ENCODE data around the gene OR13C8. TPM values are rescaled to one million over a fixed set of nuclear protein-coding genes. Genes with fewer than 3 reads are reported as not detected.
A peak's percentile ranks its signal among the peaks of the same experiment; 100 is the strongest.
"Not testable (repeated sequence)": the region's sequence is repeated elsewhere in the genome, so short reads cannot be mapped to it uniquely, and the experiment has no call there.

OR13C8 gene, protein sequence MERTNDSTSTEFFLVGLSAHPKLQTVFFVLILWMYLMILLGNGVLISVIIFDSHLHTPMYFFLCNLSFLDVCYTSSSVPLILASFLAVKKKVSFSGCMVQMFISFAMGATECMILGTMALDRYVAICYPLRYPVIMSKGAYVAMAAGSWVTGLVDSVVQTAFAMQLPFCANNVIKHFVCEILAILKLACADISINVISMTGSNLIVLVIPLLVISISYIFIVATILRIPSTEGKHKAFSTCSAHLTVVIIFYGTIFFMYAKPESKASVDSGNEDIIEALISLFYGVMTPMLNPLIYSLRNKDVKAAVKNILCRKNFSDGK
- not detected for total RNA-seq
- long read RNA-seq, donor 1 = 0 reads
- long read RNA-seq, donor 2 = 0 reads

DNA sequence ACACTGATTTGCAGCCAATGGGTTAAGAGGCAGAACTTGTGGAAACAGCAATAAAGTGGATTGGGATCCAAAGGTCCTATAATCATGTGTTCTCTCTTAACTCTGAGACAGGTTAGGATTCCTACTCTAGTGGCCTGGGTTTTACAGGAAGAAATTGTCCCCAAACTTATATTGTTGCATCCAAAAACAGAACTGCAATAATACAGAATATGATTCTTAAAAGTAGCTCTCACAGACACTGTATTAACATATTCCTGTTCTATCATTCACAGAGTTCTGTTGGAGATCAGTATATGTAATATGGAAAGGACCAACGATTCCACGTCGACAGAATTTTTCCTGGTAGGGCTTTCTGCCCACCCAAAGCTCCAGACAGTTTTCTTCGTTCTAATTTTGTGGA, at the start of gene OR13C8:
TSS of gene OR13C8 (plus strand) at position 301 of the 400 bp plus-strand sequence. CDS start at position 301, 0 bp downstream.
- intact Hi-C loops (cut with DNase I) = no loop called here
- DNase-seq (ENCODE audit: low spot score) = no peak

DNA sequence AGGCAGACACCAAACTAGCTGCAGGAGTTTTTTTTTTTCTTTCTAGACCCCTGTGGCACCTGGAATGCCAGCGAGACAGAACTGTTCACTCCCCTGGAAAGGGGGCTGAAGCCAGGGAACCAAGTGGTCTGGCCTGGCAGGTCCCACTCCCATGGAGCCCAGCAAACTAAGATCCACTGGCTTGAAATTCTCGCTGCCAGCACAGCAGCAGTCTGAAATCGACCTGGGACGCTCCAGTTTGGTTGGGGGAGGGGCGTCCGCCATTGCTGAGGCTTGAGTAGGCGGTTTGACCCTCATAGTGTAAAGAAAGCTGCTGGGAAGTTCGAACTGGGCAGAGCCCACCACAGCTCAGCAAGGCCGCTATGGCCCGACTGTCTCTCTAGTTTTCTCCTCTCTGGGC, 48.7 kb upstream of the OR13C8 start:
- peak; percentile 62 for DNase-seq (ENCODE audit: low spot score)
- intact Hi-C loops (cut with DNase I) = not testable (repeated sequence)

DNA sequence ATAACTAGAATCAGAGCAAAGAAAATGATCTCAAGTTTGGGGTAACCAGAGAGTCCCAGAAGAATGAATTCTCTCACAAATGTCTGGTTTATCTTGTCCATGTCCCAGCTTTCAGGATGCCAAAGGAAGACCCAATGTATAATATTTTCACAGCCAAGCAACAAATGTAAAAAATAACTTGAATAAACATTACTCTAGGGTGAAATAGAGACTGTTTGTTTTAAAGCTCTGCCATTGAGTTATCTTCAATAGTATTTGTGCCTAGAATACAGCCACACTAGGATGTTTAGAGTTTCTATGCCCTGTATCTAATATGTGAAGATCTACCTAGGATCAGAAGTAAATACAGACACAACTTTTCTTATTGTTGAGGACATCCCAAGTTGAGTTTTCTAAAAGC, 41.9 kb upstream of the OR13C8 start, which contains the start of gene OR13C4:
TSS of gene OR13C4 (minus strand) at position 101 of the 400 bp plus-strand sequence. CDS start at position 101, 0 bp downstream.
- intact Hi-C loops (cut with DNase I) = no loop called here
- DNase-seq (ENCODE audit: low spot score) = no peak

DNA sequence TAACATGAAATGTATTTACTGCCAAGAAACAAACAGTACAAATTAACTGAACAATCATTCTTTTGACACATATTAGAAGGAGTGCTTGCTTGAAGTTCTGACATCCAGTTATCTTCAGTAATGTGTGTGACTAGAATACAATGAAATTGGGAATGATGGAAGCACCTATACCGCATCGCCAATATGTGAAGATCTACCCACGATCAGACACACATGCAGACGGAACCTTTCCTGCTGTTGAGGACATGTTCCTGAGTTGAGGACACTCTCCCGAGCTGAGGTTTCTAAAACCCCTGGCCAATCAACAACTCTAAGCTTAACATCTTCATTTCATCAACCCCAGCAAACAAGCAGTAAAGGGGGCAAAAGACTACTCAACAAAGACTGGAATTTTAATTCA, 32.2 kb upstream of the OR13C8 start, which contains the start of gene OR13C3:
TSS of gene OR13C3 (minus strand) at position 101 of the 400 bp plus-strand sequence. CDS start 133 bp downstream, outside the sequence.
- intact Hi-C loops (cut with DNase I) = no loop called here
- DNase-seq (ENCODE audit: low spot score) = no peak

DNA sequence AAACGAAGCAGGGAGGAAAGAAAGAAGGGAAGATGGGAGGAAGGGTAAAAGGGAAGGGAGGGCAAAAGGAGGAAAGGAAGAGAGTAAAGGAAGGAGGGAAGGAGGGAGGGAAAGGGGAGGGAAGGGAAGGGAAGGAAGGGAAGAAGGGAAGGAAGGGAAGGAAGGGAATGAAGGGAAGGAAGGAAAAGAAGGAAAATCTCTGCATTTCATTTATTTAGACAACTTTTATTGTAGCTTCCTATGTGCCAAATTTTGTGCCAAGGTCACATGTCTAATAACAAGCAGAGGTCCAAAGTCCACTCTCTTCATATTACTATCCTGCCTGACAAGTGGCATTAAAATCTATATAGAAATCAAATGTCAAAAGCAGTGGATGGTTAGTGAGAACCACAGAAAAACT, 29.7 kb upstream of the OR13C8 start:
- no peak for DNase-seq (ENCODE audit: low spot score)
- intact Hi-C loops (cut with DNase I) = no loop called here

DNA sequence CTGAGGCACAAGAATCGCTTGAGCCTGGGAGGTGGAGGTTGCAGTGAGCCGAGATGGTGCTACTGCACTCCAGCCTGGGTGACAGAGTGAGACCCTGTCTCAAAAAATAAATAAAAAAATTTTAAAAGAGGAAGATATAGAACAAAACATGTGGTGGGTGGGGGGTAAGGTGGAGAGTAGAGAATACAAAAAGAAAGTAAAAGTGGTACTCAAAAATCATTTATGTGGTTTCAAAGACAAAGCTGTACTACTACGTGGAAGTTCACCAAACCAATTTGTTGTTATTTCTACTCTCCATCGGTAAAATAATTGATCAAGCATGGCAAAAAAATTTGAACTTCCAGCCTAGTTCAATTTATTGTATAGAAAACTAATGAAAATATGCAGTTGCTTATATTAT, 24.3 kb upstream of the OR13C8 start:
- no peak for DNase-seq (ENCODE audit: low spot score)
- intact Hi-C loops (cut with DNase I) = no loop called here

- intact Hi-C loops (cut with DNase I) = no loop called here
- DNase-seq (ENCODE audit: low spot score) = no peak
These were observed 15.7 kb upstream of the OR13C8 start for GRCh38 chr9:104553261-104553660.

DNA sequence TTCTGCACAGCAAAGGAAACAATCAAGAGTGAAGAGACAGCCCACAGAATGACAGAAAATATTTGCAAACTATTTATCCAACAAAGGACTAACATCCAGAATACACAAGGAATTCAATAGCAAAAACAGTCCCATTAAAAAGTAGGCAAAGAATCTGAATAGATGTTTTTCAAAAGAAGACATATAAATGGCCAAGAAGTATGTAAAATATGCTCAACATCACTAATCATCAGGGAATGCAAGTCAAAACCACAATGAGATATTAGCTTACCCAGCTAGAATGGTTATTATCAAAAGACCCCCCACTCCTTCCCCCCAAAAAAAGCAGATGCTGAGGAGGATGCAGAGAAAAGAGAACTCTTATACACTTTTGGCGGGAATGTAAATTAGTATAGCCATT, 13.4 kb upstream of the OR13C8 start:
- intact Hi-C loops (cut with DNase I) = no loop called here
- no peak for DNase-seq (ENCODE audit: low spot score)

GRCh38 chr9:104556830-104557634, 11.9 kb upstream of the OR13C8 start:
- no peak for DNase-seq (ENCODE audit: low spot score)
- intact Hi-C loops (cut with DNase I) = no loop called here

DNA sequence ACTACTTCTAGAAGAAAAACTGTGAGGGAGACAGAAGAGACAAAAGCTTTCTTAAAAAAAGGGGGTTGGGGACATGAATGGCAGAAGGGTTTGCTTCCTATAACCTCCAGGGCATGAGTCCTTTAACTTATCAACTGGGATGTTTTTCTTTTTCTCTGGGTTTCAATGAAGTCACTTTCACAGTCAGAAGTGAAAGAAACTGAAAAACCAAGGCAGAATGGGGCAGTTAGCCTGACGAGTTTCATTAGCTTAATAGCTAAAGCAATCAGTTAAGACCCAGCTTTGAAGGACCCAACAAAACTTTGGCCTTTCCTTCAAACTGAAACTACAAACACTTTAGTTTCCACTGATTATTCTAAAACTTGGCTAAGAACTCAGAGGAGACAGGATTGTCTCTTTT, 4.6 kb upstream of the OR13C8 start:
- DNase-seq (ENCODE audit: low spot score) = no peak
- intact Hi-C loops (cut with DNase I) = no loop called here

DNA sequence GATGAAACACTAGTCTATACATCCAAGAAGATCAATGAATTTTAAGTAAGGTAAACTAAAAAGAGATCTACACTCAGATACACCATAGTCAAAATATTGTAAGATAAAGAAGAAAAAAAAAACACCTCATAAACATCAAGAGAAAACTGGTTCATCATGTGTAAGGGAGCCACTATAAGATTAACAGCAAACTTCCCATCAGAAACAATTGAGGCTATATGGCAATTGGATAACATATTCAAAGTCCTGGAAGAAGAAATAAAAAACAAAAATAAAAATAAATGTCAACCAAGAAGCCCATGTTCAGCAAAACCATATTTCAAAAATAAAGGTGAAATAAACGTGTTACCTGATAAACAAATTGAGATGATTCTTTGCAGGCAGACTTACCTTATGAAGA, 3.6 kb downstream of the OR13C8 start:
- intact Hi-C loops (cut with DNase I) = no loop called here
- DNase-seq (ENCODE audit: low spot score) = no peak

GRCh38 chr9:104575456-104575855, 6.5 kb downstream of the OR13C8 start:
- DNase-seq (ENCODE audit: low spot score) = no peak
- intact Hi-C loops (cut with DNase I) = no loop called here

DNA sequence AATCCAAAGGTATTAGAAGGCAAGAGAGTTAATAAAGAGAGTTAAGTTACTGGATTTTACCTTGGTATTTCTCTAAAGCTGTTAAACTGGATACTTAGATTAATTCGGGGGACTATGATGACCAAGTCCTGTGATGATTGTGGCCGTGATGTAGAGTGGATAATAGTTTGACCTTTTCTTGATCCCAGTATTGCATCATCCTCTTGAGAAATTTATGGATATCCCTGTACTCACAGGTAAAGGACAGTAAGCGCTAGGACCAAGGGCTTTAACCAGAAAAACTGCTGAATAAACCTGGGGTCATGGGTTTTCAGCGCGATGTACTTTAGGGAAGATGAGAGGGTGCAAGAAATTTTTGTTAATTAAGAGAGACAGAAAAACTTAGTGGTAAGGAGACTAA, 8.3 kb downstream of the OR13C8 start:
- DNase-seq (ENCODE audit: low spot score) = no peak
- intact Hi-C loops (cut with DNase I) = no loop called here

- intact Hi-C loops (cut with DNase I) = no loop called here
- DNase-seq (ENCODE audit: low spot score) = no peak
These were observed 11.6 kb downstream of the OR13C8 start for GRCh38 chr9:104580562-104580961.

GRCh38 chr9:104586496-104587180, 17.7 kb downstream of the OR13C8 start:
- no peak for DNase-seq (ENCODE audit: low spot score)
- intact Hi-C loops (cut with DNase I) = no loop called here

GRCh38 chr9:104589626-104590025, 20.7 kb downstream of the OR13C8 start:
- intact Hi-C loops (cut with DNase I) = no loop called here
- no peak for DNase-seq (ENCODE audit: low spot score)

DNA sequence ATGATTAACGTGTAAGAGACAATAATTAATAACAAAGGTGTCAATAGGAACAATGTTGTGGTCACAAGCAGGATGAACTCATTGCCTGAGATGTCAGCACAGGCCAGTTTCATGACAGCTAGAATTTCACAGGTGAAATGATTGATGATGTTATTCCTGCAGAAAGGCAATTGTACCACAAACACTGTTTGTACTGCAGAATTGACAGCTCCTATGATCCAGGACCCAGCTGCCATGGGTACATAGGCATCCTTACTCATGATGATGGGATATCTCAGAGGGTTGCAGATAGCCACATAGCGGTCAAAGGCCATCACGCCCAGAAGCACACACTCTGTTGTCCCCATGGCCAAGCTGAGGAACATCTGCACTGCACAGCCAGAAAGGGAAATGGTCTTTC, 29.8 kb downstream of the OR13C8 start:
- intact Hi-C loops (cut with DNase I) = not testable (repeated sequence)

GRCh38 chr9:104599313-104599712, 30.3 kb downstream of the OR13C8 start, which contains the start of gene OR13C5:
OR13C5 (minus strand) TSS chr9:104599413; CDS start chr9:104599413, 0 bp downstream.
- intact Hi-C loops (cut with DNase I); DNase-seq (ENCODE audit: low spot score): not testable (repeated sequence)

More for the DNA sequence above, 29.8 kb downstream of the OR13C8 start:
- DNase-seq (ENCODE audit: low spot score) = not testable (repeated sequence)

DNA sequence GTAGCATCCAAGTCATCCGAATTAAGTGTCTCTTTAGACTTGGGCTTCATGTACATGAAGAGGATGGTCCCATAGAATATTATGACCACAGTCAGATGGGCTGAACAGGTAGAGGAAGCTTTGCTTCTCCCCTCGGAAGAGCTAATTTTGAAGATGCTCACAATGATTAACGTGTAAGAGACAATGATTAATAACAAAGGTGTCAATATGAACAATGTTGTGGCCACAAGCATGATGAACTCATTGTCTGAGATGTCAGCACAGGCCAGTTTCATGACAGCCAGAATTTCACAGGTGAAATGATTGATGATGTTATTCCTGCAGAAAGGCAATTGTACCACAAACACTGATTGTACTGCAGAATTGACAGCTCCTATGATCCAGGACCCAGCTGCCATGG, 35.8 kb downstream of the OR13C8 start:
- intact Hi-C loops (cut with DNase I) = no loop called here
- DNase-seq (ENCODE audit: low spot score) = no peak

DNA sequence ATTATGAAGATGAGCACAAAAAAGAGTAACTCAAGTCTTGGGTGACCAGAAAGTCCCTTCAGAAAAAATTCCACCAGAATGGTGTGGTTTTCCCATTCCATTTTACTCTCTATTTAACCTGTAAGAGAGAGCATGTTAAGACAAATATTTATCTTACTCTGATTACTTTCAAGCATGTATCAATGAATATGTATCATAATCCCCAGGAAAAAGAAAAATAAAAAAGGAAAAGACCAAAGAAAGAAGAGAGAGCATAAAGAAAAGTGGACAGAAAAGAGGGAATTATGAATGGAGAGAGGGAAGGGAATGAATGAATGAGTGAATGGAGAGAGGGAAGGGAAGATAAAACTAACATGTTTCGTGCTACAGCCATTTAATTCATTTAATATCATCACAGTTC, 36.6 kb downstream of the OR13C8 start, which contains the start of gene OR13C2:
TSS of gene OR13C2 (minus strand) at position 101 of the 400 bp plus-strand sequence. CDS start at position 101, 0 bp downstream.
- intact Hi-C loops (cut with DNase I); DNase-seq (ENCODE audit: low spot score): not testable (repeated sequence)
